D721Med (cell line): ENCODE data around the gene WWC2.

Experiments used
- DNase-seq: peaks from one replicate; pipeline ENCODE4 v3.0.0; 2011; ENCODE audit warnings: low spot score; ENCODE audit not compliant: insufficient read length
- FAIRE-seq: peaks from 2 replicates; lab custom pipeline; 2011; peaks lifted over from hg19 to GRCh38; lab: Jason Lieb, UNC
- CTCF ChIP-seq: IDR thresholded peaks from 2 replicates; pipeline ENCODE4 v1.5.1; 2012; ENCODE audit warnings: mild to moderate bottlenecking, control low read depth; ENCODE audit not compliant: insufficient read depth; ENCODE audit errors: missing control alignments

The WWC2 gene

GRCh38 chr4:183299464-183299863 lies 200.4 kb downstream of the WWC2 start:
- DNase-seq = no peak
- no peak for FAIRE-seq
- TF ChIP-seq CTCF = no peak

- no peak for DNase-seq
- FAIRE-seq = no peak
- TF ChIP-seq CTCF = no peak
Measured at GRCh38 chr4:183300070-183300469, 201.0 kb downstream of the WWC2 start.

- DNase-seq (no peak), FAIRE-seq (no peak)
- TF ChIP-seq CTCF = no peak
Measured at GRCh38 chr4:183300655-183301054, 201.6 kb downstream of the WWC2 start.

- TF ChIP-seq CTCF = no peak
- DNase-seq (no peak), FAIRE-seq (no peak)
Measured at GRCh38 chr4:183303301-183303700, 204.2 kb downstream of the WWC2 start.

- DNase-seq (no peak), FAIRE-seq (no peak)
- TF ChIP-seq CTCF = no peak
Measured at GRCh38 chr4:183304067-183304466, 205.0 kb downstream of the WWC2 start.

GRCh38 chr4:183304538-183304937 lies 205.5 kb downstream of the WWC2 start:
- no peak for TF ChIP-seq CTCF
- DNase-seq = no peak
- FAIRE-seq = no peak

- TF ChIP-seq CTCF = no peak
- peak; percentile 76 for FAIRE-seq
- no peak for DNase-seq
Measured at GRCh38 chr4:183306811-183307210, 207.8 kb downstream of the WWC2 start.
